DMS53 treated with DMSO at 0.1 percent for 48 hours (cell line): ENCODE data around the gene MIA2.
"Not testable (repeated sequence)": the region's sequence is repeated elsewhere in the genome, so short reads cannot be mapped to it uniquely, and the experiment has no call there.

ENCODE experiments used
- DNase-seq: peaks from one replicate; lab custom pipeline; 2025; ENCODE audit not compliant: unreplicated experiment; lab: John Stamatoyannopoulos, UW

The MIA2 gene

DNA sequence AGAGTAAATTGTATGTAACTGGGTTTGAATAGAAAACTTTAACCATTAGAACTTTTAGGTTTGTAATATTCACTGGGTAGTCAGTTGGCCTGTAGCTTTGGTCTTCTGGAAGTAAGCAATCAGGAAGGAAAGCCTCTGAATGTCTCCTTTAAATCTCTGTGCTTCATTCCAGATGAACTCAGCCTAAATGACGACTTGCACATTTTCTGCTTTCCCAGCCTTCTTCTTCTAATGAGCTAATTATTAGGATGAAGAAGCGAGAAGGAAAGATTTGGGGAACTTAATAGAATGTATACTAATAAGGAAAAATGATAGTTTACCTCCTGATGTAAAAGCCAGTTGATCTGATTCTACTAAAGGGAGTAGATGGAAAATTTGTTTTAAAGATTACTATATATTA, 90.4 kb downstream of the MIA2 start:
- no peak for DNase-seq

DNA sequence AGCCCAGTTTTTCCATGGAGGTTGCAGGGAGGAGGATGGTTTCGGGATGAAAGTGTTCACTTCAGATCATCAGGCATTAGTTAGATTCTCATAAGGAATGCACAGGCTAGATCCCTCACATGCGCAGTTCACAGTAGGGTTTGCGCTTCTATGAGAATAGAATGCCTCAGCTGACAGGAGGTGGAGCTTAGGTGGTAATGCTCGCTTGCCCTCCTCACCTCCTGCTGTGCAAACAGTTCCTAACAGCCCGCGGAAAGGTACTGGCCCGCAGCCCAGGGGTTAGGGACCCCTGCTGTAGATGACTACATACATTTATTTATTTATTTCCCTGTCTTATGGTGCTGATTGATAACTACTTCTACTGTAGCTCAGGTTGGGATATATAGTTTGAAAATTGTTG, 105.3 kb downstream of the MIA2 start:
- no peak for DNase-seq

DNA sequence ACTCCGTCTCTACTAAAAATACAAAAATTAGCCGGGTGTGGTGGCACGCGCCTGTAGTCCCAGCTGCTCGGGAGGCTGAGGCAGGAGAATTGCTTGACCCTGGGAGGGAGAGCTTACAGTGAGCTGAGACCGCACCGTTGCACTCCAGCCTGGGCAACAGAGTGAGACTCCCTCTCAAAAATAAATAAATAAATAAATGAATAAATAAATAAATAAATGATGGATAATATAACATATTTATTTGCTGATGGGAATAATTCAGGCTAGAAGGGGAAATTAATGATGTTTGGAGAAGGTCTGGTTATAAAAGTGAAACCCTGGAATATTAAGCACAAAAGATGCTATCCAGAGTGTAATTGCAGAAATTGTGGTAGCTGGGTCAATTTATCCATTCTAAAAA, 107.4 kb downstream of the MIA2 start:
- DNase-seq: not testable (repeated sequence)

DNA sequence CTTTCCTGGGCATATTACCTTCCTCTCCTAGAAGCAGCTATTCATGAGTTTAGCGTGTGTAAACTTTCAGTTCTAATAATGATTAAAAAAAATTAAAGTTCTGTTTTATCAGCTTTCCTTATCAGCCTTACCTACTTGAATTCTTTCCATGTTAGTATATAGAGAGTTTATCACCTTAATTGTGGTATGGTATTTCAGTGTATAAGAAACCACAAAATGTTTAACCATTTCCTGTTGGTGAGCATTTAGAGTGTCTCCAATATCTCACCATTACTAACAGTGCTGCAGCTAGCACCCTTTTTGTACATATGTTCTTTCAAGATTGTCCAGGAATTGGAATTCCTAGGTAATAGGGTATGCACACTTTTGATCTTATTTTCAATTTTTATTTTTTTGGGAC, 109.1 kb downstream of the MIA2 start:
- no peak for DNase-seq

DNA sequence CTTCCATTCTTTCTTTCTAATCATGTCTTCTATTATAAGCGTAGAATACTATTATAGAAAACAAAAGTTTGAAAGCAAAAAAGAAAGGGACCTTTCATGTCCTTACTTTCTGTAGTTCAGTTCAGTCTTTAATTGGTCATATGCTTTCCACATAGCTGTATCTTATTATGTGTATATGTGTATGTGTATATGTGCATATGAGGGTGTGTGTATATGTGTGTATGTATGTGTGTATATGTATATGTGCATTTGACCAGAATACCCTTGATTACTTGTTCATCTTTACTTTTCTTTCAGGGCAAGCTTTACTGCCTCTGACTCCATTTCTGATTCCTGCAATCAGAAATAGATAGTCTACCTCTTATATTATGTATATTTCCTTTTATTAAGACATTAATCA, 109.9 kb downstream of the MIA2 start:
- no peak for DNase-seq

DNA sequence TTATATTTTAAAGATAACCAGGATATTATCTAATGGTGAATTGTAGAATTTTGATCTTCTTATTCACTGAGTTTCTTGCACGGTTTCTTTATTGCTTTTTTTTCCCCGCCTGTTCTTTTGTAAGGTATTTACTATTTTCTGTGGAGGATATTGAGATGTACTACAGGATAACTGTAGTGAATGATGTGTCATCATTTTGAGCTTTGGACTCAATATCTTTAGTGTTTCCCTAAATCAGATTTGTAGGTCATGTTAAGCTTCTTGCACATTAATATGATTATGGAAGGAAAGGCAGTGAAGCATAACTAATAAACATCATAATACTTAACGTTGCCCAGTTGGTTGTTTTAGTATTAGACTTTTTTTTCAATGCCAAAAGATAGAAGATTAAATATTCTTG, 117.2 kb downstream of the MIA2 start:
- no peak for DNase-seq

DNA sequence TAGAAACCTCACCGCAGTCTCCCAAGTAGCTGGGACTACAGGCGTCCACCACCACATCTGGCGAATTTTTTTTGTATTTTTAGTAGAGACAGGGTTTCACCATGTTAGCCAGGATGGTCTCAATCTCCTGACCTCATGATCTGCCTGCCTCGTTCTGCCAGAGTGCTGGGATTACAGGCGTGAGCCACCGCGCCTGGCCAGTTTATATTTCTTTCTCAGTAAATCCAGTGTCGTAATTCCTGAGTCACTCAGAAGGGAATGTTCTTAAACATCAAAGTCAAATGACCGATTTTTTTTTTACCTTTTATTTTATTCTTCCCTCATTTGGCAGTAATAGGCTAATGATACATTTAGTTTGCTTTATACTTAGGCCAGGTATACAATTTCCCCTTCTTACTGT, 118.0 kb downstream of the MIA2 start:
- no peak for DNase-seq

DNA sequence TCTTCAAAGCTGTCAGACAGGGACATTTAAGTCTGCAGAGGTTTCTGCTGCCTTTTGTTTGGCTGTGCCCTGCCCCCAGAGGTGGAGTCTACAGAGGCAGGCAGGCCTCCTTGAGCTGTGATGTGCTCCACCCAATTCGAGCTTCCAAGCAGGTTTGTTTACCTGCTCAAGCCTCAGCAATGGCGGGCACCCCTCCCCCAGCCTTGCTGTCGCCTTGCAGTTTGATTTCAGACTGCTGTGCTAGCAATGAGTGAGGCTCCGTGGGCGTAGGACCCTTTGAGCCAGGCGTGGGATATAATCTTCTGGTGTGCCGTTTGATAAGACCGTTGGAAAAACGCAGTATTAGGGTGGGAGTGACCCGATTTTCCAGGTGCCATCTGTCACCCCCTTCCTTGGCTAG, 125.4 kb downstream of the MIA2 start:
- not testable (repeated sequence) for DNase-seq

DNA sequence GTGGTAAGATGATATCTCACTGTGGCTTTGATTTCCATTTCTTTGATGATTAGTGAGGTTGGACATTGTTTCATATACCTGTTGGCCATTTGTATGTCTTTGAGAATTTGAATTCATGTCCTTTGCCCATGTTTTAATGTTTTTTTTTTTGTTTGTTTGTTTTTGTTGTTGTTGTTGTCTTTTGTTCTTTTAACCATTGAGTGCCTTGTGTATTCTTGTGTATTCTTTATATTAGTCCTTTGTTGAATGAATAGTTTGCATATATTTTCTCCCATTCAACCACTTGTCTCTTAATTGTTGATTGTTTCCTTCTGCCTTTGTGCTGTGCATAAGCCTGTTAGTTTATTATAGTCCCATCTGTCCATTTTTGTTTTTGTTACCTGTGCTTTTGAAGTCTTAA, 126.6 kb downstream of the MIA2 start:
- no peak for DNase-seq

DNA sequence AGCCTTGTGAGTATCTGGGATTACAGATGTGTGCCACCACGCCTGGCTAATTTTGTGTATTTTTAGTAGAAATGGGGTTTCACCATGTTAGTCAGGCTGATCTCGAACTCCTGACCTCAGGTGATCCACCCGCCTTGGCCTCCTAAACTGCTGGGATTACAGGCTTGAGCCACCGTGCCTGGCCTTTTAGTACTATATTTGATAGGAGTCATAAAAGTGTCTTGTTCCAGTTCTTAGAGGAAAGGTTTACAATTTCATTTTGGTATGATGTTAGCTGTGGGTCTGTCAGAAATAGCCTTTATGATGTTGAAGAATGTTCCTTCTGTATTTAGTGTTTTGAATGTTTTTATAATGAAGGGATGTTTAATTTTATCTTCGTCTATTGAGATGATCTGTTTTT, 127.8 kb downstream of the MIA2 start:
- not testable (repeated sequence) for DNase-seq

DNA sequence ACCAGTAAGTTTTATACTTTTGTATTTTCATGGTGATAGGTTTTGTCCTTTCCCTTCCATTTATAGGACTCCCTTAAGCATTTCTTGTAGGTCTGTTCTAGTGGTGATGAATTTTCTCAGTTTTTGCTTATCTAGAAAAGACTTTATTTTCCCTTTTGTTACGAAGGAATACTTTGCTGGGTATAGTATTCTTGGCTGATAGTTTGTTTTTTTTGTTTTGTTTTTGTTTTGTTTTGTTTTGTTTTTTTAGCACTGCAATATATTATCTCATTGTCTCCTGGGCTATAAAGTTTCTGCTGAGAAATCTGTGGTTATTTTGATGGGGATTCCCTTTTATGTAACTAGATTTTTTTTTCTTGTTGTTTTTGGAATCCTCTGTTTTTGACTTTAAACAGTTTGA, 130.8 kb downstream of the MIA2 start:
- no peak for DNase-seq

DNA sequence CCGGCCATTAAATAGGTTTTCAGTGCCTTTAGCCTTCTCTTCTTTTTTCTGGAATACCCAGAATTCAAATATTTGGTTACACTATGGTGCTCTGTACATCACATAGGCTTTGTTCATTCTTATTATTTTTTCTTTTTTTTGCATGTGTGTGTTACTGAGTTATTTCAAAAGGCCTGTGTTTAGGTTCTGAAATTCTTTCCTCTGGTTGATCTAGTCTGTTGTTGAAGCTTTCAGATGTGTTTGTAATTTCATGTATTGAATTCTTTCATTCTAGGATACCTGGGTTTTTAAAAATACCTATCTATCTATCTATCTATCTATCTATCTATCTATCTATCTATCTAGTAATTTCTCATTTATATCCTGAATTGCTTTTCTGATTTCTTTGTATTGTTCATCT, 131.6 kb downstream of the MIA2 start:
- DNase-seq: no peak

DNA sequence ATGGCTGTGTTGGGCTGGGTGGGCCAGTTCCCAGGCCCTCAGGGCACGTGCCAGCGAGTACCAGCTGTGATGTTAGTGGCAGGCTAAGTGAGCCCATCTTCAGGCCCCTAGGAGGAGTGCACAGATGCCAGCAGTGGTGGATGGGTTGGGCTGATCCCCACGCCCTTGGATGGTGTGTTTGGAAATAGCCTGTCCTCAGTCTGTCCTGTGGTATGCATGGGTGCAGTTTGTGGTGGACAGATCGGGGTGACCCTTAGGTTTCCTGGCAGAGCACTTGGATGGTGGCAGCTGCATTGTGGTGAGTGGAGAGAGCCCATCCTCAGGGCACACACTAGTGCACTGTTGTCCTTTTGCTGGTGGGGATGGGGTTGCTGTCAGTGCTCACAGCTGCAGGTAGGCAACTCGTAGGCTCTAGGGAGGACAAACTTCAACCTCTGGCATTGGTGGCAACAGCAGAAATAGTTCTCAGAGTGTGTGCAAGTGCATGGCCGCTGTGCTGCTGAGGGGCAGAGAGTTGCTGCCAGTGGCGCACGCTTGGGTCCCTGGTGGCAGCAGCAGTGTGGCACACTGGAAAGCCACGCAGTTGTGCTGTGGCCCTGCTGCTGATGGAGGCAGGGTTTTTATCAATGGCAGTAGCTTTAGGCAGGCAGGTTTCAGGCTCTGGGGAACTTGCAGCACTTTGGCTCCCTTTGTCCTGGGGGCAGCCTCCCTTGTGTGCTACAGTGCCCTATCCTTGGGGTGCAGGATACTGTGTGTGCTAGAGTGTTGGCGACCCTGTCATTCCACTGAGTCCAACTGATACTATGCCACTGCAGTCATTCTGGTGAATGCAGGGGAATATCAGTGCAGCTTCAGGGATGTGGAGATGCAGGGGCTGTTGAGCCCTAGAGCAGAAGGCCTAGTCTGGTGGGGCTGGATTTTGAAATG, 133.0 kb downstream of the MIA2 start:
- DNase-seq: no peak

DNA sequence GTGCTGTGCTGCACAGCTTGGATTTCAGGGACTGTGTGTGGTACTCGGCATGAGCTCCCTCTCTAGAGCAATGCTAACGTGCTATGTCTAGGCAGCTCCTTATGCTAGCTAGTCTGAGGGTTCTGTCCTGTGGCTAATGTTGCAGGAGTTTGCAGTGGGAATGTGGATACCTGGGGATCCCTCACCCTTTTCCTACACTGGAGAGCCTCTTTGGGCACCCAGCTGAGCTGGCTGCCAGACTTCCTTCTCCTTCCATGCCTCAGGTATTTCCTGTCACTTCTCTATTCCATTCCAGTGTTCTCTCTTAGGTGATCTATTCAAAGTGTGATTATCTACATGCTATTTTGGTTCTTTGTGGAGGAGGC, 133.7 kb downstream of the MIA2 start:
- no peak for DNase-seq

DNA sequence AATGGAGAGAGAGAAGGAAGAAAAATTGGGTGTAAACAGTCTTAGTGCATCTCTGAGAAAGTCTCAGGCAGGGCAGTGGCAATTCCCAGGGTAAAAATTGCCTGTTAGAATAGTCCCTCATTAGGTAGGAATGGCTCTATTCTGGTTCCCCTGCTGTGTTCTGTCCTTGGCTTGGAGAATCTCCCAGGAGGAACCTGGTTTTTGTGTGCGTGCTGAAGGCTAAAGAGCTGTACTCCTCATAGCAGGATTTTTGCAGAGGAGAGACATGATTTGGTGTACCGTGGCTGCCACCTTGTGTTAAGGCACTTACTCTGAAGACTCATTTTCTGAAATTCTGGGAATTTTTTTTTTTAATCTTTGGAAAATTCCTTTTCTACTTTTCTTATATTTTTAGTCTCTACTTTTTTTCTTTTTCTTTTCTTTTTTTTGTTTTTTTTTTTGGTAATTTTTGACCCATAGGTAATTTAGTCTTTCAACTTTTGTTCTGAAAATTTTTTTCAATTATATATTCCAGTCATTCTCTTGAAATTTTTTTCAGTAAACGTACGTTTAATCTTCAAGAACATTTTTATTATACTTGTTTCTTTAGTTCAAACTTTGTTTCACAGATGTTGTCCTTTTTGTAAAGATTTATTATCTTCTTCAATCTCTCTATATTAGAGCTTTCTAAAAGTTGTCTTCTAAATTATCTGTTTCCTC, 134.7 kb downstream of the MIA2 start:
- peak; percentile 41 for DNase-seq

DNA sequence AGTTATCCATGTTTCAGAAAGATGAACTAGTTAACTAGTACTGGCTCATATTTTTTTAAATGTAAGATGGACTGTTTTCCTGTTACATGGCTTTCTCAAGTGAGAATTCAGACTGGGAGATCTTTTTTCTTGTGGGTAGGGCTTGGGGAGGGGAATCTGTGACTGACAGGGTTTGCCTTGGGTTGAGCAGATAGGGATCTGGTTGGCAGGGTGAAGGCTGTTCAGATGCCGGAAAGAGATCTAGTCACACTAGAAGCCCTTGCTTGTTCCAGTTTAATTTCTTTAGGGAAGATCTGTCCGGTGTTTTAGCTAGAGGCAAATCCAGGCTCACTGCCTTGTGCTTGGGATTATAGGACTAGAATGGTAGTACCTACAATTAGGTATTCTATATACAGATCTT, 135.3 kb downstream of the MIA2 start:
- no peak for DNase-seq

DNA sequence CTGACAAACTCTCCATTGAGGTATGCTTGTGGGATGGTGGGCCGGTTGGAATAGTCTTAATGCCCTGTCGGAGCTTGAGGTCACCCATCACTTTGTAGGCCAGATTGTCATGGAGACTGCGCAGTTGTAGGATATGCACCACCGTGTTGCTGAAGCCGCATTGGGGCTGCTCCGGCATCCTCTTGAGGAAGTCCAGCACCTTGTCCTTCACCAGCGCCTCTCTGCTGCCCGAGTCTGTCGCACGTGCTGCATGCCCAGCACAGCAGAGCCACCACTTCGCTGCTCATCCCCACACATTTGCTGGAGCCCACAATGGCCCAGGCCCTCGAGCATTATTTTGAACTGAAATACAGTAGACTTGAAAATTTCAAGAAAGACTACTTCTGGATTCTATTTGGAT, 136.7 kb downstream of the MIA2 start:
- no peak for DNase-seq

DNA sequence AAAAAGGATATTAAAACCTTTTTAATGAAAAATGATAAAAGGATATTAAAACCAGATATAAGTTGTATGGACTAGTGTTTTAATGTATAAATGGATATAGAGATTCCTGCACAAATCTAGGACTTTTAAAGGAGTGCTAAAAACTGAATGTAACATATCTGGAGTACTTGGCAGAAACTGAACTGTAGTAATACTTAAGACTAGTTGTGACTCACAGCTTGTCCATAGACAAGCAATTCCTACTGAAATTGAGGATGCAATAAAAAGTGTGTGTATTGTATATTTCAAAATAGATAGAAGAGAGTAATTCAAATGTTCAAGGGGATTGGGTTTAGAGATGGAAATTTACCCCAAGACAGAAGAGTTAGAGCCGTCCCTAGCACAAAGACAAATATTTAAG, 138.9 kb downstream of the MIA2 start:
- no peak for DNase-seq

DNA sequence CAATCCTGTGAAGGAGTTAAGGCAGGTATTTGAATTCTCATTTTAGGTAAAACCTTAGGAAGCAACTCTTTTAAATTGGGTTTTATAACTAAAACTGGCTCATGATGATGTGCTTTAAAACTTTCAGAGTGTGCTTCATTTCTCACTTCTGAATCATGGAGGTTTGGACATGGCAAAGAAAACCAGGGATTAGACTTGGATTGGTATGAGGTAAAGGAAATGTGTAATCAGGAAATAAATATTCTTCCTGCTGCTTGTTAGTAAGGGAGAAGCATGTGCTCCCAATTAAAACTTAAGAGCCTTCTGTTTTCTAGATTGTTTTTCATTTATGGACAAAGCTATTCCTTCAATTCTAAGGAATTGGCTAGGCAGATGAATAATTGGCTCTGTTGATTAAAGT, 141.1 kb downstream of the MIA2 start:
- DNase-seq: no peak

DNA sequence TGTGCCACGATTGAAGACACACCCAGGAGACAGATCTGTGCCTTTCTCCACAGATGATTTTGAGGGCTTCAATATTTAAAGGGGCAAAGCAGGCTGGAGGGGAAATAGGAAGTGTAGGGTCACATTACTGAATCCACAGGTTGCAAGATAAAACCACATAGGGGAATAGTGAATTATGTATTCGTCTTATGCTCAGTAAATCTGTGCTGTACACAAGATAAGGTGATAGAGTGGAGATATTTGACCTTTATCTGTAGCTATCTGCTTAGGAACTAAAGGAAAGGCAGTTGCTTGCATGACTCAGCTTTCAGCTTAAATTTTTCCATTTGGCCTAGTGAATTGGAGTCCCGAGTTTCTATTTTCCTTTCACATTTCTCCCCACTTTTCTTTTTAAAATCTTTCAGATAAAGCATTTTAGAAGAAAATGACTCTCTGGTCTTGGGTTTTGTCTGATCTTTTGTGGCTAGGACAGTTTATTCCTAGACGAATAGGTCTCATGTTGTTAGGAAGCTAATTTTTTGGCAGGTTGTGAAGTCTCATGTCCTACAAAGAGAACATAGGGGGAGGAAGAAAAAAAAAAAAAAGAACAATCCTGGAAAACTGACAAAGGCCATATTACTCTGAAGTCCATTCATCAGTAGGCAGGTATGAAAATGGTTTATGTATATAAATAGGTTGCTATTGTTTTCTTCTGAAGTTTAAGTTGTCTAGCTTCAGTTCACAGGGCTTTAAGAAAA, 143.1 kb downstream of the MIA2 start:
- no peak for DNase-seq

DNA sequence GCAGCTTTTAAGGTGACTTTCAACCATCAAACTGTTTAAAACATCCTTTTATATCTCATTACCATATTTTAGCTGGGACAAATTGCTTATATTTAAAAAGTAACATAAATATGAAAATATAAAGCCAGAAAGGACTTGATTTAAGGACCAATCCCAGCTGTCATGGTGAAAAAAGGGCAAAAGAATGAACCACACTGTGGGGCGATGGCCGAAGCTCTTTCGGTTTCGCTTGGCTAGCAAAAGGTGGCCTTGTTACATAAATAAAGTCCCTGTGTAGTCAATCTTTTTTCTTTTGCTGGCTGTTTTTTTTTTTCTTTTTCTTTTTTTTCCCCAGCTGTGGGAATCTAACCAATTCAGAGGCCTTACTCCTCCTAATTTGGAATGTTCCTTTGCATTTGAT, 147.7 kb downstream of the MIA2 start:
- no peak for DNase-seq

DNA sequence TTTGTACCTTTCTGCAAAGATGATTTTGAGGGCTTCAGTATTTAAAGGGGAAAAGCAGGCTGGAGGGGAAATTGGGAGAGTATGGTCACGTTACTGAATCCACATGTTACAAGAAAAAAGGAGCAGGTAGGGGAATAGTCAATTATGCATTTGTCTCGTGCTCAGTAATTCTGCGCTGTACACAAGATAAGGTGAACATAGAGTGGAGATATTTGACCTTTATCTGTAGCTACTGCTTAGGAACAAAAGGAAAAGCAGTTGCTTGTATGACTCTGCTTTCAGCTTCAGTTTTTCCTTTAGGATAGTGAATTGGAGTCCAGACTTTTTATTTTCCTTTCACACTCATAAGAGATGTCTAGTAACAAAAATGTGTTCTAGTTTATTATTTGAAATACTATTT, 148.7 kb downstream of the MIA2 start:
- DNase-seq: no peak
